Kidney epithelial cell (primary cell): ENCODE data around the gene LSS. TPM values are rescaled to one million over a fixed set of nuclear protein-coding genes. Genes with fewer than 3 reads are reported as not detected.
"Not testable (repeated sequence)": the region's sequence is repeated elsewhere in the genome, so short reads cannot be mapped to it uniquely, and the experiment has no call there.

ENCODE experiments used
- DNase-seq: peaks from one replicate; pipeline ENCODE4 v3.0.0-alpha.2; 2010; ENCODE audit warnings: low read depth
- H3K27me3 ChIP-seq: 2 replicates; pipeline ENCODE4 v1.6.0; 2011; ENCODE audit warnings: low read length; ENCODE audit not compliant: control insufficient read depth, insufficient read depth
- H3K36me3 ChIP-seq: 2 replicates; pipeline ENCODE4 v1.5.1; 2011; ENCODE audit warnings: low read length; ENCODE audit not compliant: control insufficient read depth, insufficient read depth
- H3K4me3 ChIP-seq: 2 replicates; pipeline ENCODE4 v1.5.1; 2011; ENCODE audit warnings: low read depth, mild to moderate bottlenecking, control low read depth, low read length
- CTCF ChIP-seq: IDR thresholded peaks from 2 replicates; pipeline ENCODE4 v1.5.1; 2011; ENCODE audit warnings: mild to moderate bottlenecking, moderate library complexity, low read length, control low read depth, inconsistent platforms; ENCODE audit not compliant: insufficient read depth, poor library complexity, severe bottlenecking
- total RNA-seq: library from RNA; depleted of rRNA; stranded (reverse); fragments of >200 nt; gene quantifications from 2 replicates; pipeline ENCODE4 v1.2.3, GENCODE V29; 2015

The LSS gene
- total RNA-seq, 1 donor from 2014 or later, result 74.5 TPM

DNA sequence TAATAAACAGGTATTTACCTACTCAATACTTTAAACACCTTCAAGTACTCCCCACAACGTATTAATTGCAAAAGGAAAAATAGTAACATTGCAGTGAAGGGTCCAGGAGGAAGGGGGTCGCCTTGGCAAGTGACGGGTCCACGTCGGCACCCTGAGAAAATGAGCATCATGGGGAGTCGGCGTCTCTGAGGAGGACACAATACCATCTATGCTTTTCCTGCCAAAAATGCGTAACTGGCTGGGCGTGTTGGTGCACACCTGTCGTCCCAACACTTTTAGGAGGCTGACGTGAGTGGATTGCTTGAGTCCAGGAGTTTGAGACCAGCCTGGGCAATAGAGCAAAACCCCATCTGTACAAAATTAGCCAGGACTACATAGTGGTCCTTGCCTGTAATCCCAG lies 80.5 kb downstream of the LSS start:
- no peak for TF ChIP-seq CTCF
- no peaks in the 10 kb centered on the region for H3K36me3 ChIP-seq
- no peak for DNase-seq
- no peak overlapping the region for H3K4me3 ChIP-seq
- H3K27me3 ChIP-seq, result no peaks in the 10 kb centered on the region

DNA sequence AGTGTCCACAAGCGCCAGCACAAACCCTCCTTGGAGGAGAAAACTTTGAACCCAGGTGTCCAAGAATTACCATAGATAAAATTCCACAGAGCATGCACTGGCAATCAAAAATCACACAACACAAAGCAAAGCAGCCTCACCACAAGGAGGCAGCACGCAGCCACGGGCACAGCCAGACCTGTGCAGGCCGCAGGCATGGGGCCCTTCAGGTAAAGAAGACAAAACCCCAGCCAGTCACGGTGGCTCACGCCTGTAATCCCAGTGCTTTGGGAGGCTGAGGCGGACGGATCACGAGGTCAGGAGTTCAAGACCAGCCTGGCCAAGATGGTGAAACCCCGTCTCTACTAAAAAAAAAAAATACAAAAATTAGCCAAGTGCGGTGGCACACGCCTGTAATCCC lies 81.1 kb downstream of the LSS start:
- not testable (repeated sequence) for DNase-seq

DNA sequence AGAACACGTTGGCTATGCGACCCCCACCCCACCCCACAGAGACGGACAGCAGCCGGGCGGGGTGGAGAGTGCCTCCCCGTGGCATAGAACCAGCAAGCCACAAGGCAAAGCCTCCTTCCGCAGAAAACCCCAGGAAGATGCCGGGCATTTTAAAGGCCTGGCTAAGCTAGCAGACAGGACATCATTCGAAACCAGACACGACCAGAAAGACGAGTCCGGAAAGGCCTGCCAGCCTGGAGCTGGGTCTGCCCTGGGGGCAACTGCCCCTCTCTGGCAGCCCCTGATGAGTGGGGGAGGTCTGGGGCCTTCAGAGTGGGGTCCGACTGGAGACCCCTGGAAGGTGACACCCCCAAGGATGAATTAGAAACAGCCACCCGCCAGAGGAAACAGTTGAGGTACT lies 81.7 kb downstream of the LSS start:
- Histone ChIP-seq H3K36me3 (no peaks in the 10 kb centered on the region), H3K27me3 (no peaks in the 10 kb centered on the region), H3K4me3 (no peak overlapping the region)
- no peak for DNase-seq
- no peak for TF ChIP-seq CTCF

More for the DNA sequence above, 81.1 kb downstream of the LSS start:
- H3K4me3 ChIP-seq, H3K36me3 ChIP-seq, H3K27me3 ChIP-seq: not testable (repeated sequence)
- peak; percentile 75 for TF ChIP-seq CTCF

GRCh38 chr21:46145840-46146691 lies 82.5 kb downstream of the LSS start:
- TF ChIP-seq CTCF, result no peak
- Histone ChIP-seq H3K27me3 (no peaks in the 10 kb centered on the region), H3K36me3 (no peaks in the 10 kb centered on the region), H3K4me3 (no peak overlapping the region)
- DNase-seq, result no peak

DNA sequence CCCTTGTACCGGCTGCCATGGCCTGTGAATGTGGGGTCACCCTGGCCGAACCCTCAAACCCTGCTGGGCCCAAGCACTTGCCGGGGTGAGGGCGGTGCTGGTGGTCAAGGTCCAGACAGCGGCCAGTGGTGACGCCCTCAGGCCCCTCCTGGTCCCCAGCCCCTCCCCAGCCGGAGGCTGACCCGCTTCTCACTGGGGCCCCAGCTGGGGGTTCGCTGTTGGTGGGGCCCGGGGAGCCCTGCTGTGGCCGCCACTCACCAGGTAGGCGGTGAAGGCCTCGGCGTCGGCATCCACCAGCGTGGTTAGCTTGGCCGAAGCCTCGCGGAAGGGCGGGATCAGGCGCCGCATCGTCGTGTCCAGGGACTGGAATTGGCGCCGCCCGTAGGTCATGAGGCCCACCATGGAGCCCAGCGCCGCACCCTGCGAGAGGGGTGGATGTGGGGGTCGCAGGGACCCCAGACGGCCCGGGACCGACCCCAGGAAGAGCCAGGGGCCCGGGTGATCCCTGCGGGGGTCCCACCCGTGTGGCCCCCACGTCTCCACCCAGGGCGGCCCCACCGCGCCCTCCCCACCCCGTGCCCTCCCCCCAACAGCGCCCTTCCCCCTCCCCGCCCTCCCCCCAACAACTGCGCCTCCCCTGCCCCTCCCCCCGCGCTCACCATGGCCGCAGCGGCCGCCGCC lies 83.3 kb downstream of the LSS start:
- Histone ChIP-seq H3K27me3 (peaks cover 3% of the 10 kb centered on the region), H3K36me3 (no peaks in the 10 kb centered on the region), H3K4me3 (no peak overlapping the region)
- DNase-seq, result no peak
- no peak for TF ChIP-seq CTCF
